DOHH2 (cell line): ENCODE results near the gene RAB38.
A peak's percentile ranks its signal among the peaks of the same experiment; 100 is the strongest.

Experiments
- H3F3A ChIP-seq: fragments of 200-600 bp; sonication (generic), shearing (Covaris generic); 2 replicates; pipeline ENCODE4 v1.6.0; 2016; ENCODE audit warnings: antibody characterized with exemption, mild to moderate bottlenecking; ENCODE audit not compliant: control insufficient read depth, insufficient read depth
- H3K27ac ChIP-seq: fragments of 200-600 bp; sonication (generic); 2 replicates; pipeline ENCODE4 v1.5.1; 2014; ENCODE audit warnings: low read depth, mild to moderate bottlenecking, low read length, moderate library complexity
- H3K27me3 ChIP-seq: fragments of 200-600 bp; sonication (generic); 2 replicates; pipeline ENCODE4 v1.6.1; 2014; ENCODE audit warnings: mild to moderate bottlenecking, low read length, mixed read lengths; ENCODE audit not compliant: control insufficient read depth
- H3K36me3 ChIP-seq: fragments of 200-600 bp; sonication (generic); 2 replicates; pipeline ENCODE4 v1.6.1; 2014; ENCODE audit warnings: mild to moderate bottlenecking, low read length, moderate library complexity, mixed read lengths; ENCODE audit not compliant: control insufficient read depth
- H3K4me1 ChIP-seq: fragments of 200-600 bp; sonication (generic); 2 replicates; pipeline ENCODE4 v1.6.1; 2014; ENCODE audit warnings: mild to moderate bottlenecking, low read length, mixed read lengths; ENCODE audit not compliant: control insufficient read depth
- H3K4me2 ChIP-seq: fragments of 200-600 bp; sonication (generic); 2 replicates; pipeline ENCODE4 v1.6.0; 2014; ENCODE audit warnings: mild to moderate bottlenecking, low read length, moderate library complexity
- H3K4me3 ChIP-seq: fragments of 200-600 bp; sonication (generic); 2 replicates; pipeline ENCODE4 v1.5.1; 2014; ENCODE audit warnings: mild to moderate bottlenecking, low read length, mixed read lengths
- H3K79me2 ChIP-seq: fragments of 200-600 bp; sonication (generic); 2 replicates; pipeline ENCODE4 v1.6.1; 2014; ENCODE audit warnings: mild to moderate bottlenecking, low read length, mixed read lengths; ENCODE audit not compliant: control insufficient read depth
- H3K9me2 ChIP-seq: fragments of 200-600 bp; sonication (generic); replicated peaks from 2 replicates; pipeline ENCODE4 v1.6.1; 2014; ENCODE audit warnings: mild to moderate bottlenecking, low read length, mixed read lengths; ENCODE audit not compliant: control insufficient read depth
- H3K9me3 ChIP-seq: fragments of 200-600 bp; sonication (generic); 2 replicates; pipeline ENCODE4 v1.6.1; 2014; ENCODE audit warnings: antibody characterized with exemption, low read length, mixed read lengths; ENCODE audit not compliant: control insufficient read depth, insufficient read depth
- H4K20me1 ChIP-seq: fragments of 200-600 bp; sonication (generic); 2 replicates; pipeline ENCODE4 v1.6.0; 2014; ENCODE audit warnings: low read depth, mild to moderate bottlenecking, antibody characterized with exemption, low read length, moderate library complexity; ENCODE audit not compliant: control insufficient read depth, insufficient read depth
- EZH2phosphoT487 ChIP-seq: fragments of 200-600 bp; sonication (generic); IDR thresholded peaks from 2 replicates; pipeline ENCODE4 v1.6.1; 2017; ENCODE audit warnings: borderline replicate concordance, mild to moderate bottlenecking, antibody characterized with exemption, low read length, moderate library complexity, mixed read lengths
- TF ChIP-seq, protein P1 (sequence below): fragments of 200-600 bp; sonication (generic); IDR thresholded peaks from one replicate; pipeline ENCODE4 v1.5.1; 2014; ENCODE audit warnings: antibody characterized with exemption, mild to moderate bottlenecking, low read depth, low read length; ENCODE audit not compliant: poor library complexity, severe bottlenecking

Gene RAB38

DNA sequence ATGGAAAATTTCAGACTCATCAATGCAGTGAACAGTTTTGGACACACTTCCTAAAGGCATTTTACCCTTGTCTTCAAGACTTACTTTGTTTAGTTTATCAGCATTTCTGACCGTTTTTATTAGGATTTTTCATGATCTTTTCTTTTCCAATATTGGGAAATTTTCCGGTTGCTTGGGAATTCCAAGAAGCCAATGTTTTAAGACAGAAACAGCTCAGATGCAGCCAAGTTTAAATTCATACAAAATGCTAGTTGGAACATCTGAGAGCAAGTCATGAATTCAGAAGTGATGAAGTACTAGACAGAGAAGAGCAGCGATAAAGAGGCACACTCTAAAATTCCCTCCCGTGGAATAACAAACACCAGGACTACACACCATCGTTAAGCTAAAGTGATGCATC lies 68.6 kb downstream of the RAB38 start:
- H3K4me2 ChIP-seq = no peak overlapping the region
- H3K79me2 ChIP-seq = no peaks in the 10 kb centered on the region

DNA sequence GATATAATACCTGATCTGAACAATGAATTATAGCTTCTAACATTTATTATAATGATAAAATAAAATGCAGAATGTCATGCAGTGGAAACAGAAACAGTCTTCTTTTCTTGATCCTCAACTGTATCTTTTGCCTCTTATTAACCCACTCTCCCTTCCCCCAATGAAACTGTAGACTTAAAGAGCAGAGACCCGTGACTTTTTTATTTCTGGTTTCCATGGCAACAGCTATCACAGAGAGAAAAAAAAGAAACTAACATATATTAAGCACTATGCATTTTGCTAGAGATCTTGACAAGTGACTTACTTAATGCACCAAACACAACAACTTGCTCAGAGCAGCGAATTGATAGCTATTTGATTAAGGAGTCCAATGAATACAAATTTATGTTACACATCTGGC lies 69.3 kb downstream of the RAB38 start:
- Histone ChIP-seq H3K27ac (no peak overlapping the region), H3K4me2 (0 out of 2 replicates have a peak overlapping the region, but pooled peaks have one; percentile 9), H3K4me3 (no peak overlapping the region), H3K27me3 (no peaks in the 10 kb centered on the region), H3F3A (no peaks in the 10 kb centered on the region), H3K79me2 (no peaks in the 10 kb centered on the region), H4K20me1 (no peaks in the 10 kb centered on the region), H3K9me2 (no peaks in the 10 kb centered on the region), H3K36me3 (no peaks in the 10 kb centered on the region), H3K4me1 (peaks cover 8% of the 10 kb centered on the region), H3K9me3 (no peaks in the 10 kb centered on the region)
- no peak for TF ChIP-seq EZH2phosphoT487
- TF ChIP-seq, protein P1, sequence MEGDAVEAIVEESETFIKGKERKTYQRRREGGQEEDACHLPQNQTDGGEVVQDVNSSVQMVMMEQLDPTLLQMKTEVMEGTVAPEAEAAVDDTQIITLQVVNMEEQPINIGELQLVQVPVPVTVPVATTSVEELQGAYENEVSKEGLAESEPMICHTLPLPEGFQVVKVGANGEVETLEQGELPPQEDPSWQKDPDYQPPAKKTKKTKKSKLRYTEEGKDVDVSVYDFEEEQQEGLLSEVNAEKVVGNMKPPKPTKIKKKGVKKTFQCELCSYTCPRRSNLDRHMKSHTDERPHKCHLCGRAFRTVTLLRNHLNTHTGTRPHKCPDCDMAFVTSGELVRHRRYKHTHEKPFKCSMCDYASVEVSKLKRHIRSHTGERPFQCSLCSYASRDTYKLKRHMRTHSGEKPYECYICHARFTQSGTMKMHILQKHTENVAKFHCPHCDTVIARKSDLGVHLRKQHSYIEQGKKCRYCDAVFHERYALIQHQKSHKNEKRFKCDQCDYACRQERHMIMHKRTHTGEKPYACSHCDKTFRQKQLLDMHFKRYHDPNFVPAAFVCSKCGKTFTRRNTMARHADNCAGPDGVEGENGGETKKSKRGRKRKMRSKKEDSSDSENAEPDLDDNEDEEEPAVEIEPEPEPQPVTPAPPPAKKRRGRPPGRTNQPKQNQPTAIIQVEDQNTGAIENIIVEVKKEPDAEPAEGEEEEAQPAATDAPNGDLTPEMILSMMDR = no peak

More for the DNA sequence above, 68.6 kb downstream of the RAB38 start:
- Histone ChIP-seq H3K36me3 (no peaks in the 10 kb centered on the region), H3K27me3 (no peaks in the 10 kb centered on the region), H3K27ac (no peak overlapping the region), H4K20me1 (no peaks in the 10 kb centered on the region), H3K4me1 (peaks cover 8% of the 10 kb centered on the region), H3K9me3 (no peaks in the 10 kb centered on the region), H3K9me2 (no peaks in the 10 kb centered on the region), H3F3A (no peaks in the 10 kb centered on the region), H3K4me3 (no peak overlapping the region)
- TF ChIP-seq, protein P1 = no peak
- no peak for TF ChIP-seq EZH2phosphoT487

DNA sequence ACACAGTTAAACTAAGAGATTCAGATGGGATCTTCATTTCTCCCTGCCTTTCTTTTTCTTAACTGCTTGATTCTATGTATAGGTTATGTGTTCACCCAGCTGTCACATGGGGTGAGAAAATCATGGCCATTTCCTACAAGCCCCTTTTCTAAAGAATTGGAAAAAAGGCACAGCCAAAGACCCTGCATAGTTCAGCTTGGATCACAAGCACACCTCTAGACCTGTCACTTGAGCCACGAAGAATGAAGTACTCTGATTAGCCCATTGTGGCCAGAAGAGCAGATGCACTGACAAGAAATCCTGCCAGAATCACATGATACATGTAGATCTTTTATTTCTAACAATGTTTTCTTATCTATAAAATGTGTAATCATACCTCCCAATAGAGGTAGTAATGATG lies 69.7 kb downstream of the RAB38 start:
- H3K27ac ChIP-seq = no peak overlapping the region
- no peaks in the 10 kb centered on the region for H3K9me3 ChIP-seq
- H3F3A ChIP-seq = no peaks in the 10 kb centered on the region
- H3K79me2 ChIP-seq = no peaks in the 10 kb centered on the region
- no peaks in the 10 kb centered on the region for H3K27me3 ChIP-seq
- H3K9me2 ChIP-seq = no peaks in the 10 kb centered on the region
- TF ChIP-seq, protein P1 = no peak
- TF ChIP-seq EZH2phosphoT487 = no peak
- no peak overlapping the region for H3K4me3 ChIP-seq
- no peaks in the 10 kb centered on the region for H3K36me3 ChIP-seq
- no peak overlapping the region for H3K4me2 ChIP-seq
- no peaks in the 10 kb centered on the region for H4K20me1 ChIP-seq
- peaks cover 8% of the 10 kb centered on the region for H3K4me1 ChIP-seq
